ENCODE measurements around the gene ELL2. TPM values are rescaled to one million over a fixed set of nuclear protein-coding genes. Genes with fewer than 3 reads are reported as not detected.

Gene ELL2
- polyA plus RNA-seq, 1 of the 3 experiments (the other 2 are of a cell fraction): 18.4 TPM

- no peak overlapping the region for H3K4me3 ChIP-seq (ENCODE audit: low read depth in 2 of 2, low read length in 1 of 2)
- H3K79me2 ChIP-seq (ENCODE audit: insufficient read depth): peaks cover 5% of the 10 kb centered on the region; the same call in 1 of the 2 replicates
- H3K27me3 ChIP-seq (ENCODE audit: insufficient read depth): no peaks in the 10 kb centered on the region
- peaks cover 56 to 93% of the 10 kb centered on the region in 2 experiments for H3K36me3 ChIP-seq (replicated peaks in 1 of 2; ENCODE audit: control insufficient read depth in 1 of 2, insufficient read depth in 2 of 2, low read length in 1 of 2)
- H3K9ac ChIP-seq: no peak overlapping the region
- H4K20me1 ChIP-seq (ENCODE audit: insufficient read depth): no peaks in the 10 kb centered on the region
- CTCF ChIA-PET: interaction anchor here (1.4 kb wide), 1 partner anchor 447 kb away, joined by 4 read pairs; no protein-coding TSS in a partner anchor
- no peaks in the 10 kb centered on the region for H3K9me2 ChIP-seq
- H3K27ac ChIP-seq (ENCODE audit: low read depth in 2 of 2, low read length in 1 of 2): no peak overlapping the region
- TF ChIP-seq NRF1 (IDR thresholded peaks at IDR 0.05; ENCODE audit: low read depth, low read length) (no peak), RAD21 (IDR thresholded peaks at IDR 0.05; ENCODE audit: low read length) (no peak), TCF12 (IDR thresholded peaks at IDR 0.05) (no peak), EP300 (IDR thresholded peaks at IDR 0.05; ENCODE audit: borderline replicate concordance in 1 of 2, low read depth in 1 of 2, low read length in 1 of 2) (no peak), GABPA (IDR thresholded peaks at IDR 0.05; ENCODE audit: low read depth) (no peak), POLR2AphosphoS5 (IDR thresholded peaks at IDR 0.05; ENCODE audit: low read depth, low read length) (no peak), FOXM1 (IDR thresholded peaks at IDR 0.05; ENCODE audit: low read depth) (no peak), CTCF (IDR thresholded peaks at IDR 0.05) (no peak), RFX5 (IDR thresholded peaks at IDR 0.05; ENCODE audit: low read length) (no peak)
- TF ChIP-seq, protein P1, sequence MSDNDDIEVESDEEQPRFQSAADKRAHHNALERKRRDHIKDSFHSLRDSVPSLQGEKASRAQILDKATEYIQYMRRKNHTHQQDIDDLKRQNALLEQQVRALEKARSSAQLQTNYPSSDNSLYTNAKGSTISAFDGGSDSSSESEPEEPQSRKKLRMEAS (IDR thresholded peaks at IDR 0.05; ENCODE audit: low read depth): no peak
- no peak overlapping the region for H3K4me2 ChIP-seq
- peaks cover 24% of the 10 kb centered on the region for H3F3A ChIP-seq (replicated peaks; ENCODE audit: insufficient read depth)
- H3K4me1 ChIP-seq (ENCODE audit: control insufficient read depth in 1 of 2, insufficient read depth in 2 of 2, low read depth in 1 of 2, low read length in 1 of 2): no peaks in the 10 kb centered on the region
- no peak for DNase-seq
- H3K9me3 ChIP-seq: no peaks in the 10 kb centered on the region
- POLR2A ChIA-PET: no interaction called here
- H2AFZ ChIP-seq (ENCODE audit: low read depth): no peak overlapping the region
- WGBS (ENCODE audit: low lambda C conversion rate): 88% methylated on average over 1 of the region's 1 CpG
Measured at GRCh38 chr5:95889076-95889475, 72.6 kb downstream of the ELL2 start.

- Histone ChIP-seq H3K9ac (no peak overlapping the region), H4K20me1 (ENCODE audit: insufficient read depth) (no peaks in the 10 kb centered on the region), H3K79me2 (ENCODE audit: insufficient read depth) (peaks cover 5% of the 10 kb centered on the region; the same call in 1 of the 2 replicates), H3K4me1 (ENCODE audit: control insufficient read depth in 1 of 2, insufficient read depth in 2 of 2, low read depth in 1 of 2, low read length in 1 of 2) (no peaks in the 10 kb centered on the region), H3K27me3 (ENCODE audit: insufficient read depth) (no peaks in the 10 kb centered on the region), H3K4me3 (ENCODE audit: low read depth in 2 of 2, low read length in 1 of 2) (no peak overlapping the region), H3K36me3 (replicated peaks in 1 of 2; ENCODE audit: control insufficient read depth in 1 of 2, insufficient read depth in 2 of 2, low read length in 1 of 2) (peaks cover 59 to 87% of the 10 kb centered on the region in 2 experiments), H3K4me2 (no peak overlapping the region), H3K27ac (ENCODE audit: low read depth in 2 of 2, low read length in 1 of 2) (no peak overlapping the region), H2AFZ (ENCODE audit: low read depth) (no peak overlapping the region), H3K9me3 (no peaks in the 10 kb centered on the region), H3F3A (replicated peaks; ENCODE audit: insufficient read depth) (peaks cover 30% of the 10 kb centered on the region), H3K9me2 (no peaks in the 10 kb centered on the region)
- ChIA-PET CTCF (no interaction called here), POLR2A (no interaction called here)
- WGBS (ENCODE audit: low lambda C conversion rate): 90% methylated on average over 5 of the region's 5 CpGs
- DNase-seq: no peak
- TF ChIP-seq FOXJ3 (CRISPR knock-in tag; IDR thresholded peaks at IDR 0.05) (no peak), TAF1 (IDR thresholded peaks at IDR 0.05; ENCODE audit: borderline replicate concordance, low read depth, low read length) (no peak), JUND (IDR thresholded peaks at IDR 0.05) (no peak), PBX3 (IDR thresholded peaks at IDR 0.05) (no peak), RCOR1 (IDR thresholded peaks at IDR 0.05; ENCODE audit: low read length) (no peak), FOSL2 (IDR thresholded peaks at IDR 0.05; ENCODE audit: borderline replicate concordance, low read depth) (no peak), YY1 (IDR thresholded peaks at IDR 0.05; ENCODE audit: low read depth) (no peak), RXRA (IDR thresholded peaks at IDR 0.05; ENCODE audit: borderline replicate concordance, low read depth) (no peak), MEF2A (IDR thresholded peaks at IDR 0.05; ENCODE audit: borderline replicate concordance, low read depth) (no peak), GATA2 (CRISPR knock-in tag; IDR thresholded peaks at IDR 0.05) (no peak), TEAD4 (IDR thresholded peaks at IDR 0.05; ENCODE audit: borderline replicate concordance, insufficient read depth) (no peak), EZH2phosphoT487 (IDR thresholded peaks at IDR 0.05; ENCODE audit: borderline replicate concordance, low read depth) (no peak)
- TF ChIP-seq, protein P2, sequence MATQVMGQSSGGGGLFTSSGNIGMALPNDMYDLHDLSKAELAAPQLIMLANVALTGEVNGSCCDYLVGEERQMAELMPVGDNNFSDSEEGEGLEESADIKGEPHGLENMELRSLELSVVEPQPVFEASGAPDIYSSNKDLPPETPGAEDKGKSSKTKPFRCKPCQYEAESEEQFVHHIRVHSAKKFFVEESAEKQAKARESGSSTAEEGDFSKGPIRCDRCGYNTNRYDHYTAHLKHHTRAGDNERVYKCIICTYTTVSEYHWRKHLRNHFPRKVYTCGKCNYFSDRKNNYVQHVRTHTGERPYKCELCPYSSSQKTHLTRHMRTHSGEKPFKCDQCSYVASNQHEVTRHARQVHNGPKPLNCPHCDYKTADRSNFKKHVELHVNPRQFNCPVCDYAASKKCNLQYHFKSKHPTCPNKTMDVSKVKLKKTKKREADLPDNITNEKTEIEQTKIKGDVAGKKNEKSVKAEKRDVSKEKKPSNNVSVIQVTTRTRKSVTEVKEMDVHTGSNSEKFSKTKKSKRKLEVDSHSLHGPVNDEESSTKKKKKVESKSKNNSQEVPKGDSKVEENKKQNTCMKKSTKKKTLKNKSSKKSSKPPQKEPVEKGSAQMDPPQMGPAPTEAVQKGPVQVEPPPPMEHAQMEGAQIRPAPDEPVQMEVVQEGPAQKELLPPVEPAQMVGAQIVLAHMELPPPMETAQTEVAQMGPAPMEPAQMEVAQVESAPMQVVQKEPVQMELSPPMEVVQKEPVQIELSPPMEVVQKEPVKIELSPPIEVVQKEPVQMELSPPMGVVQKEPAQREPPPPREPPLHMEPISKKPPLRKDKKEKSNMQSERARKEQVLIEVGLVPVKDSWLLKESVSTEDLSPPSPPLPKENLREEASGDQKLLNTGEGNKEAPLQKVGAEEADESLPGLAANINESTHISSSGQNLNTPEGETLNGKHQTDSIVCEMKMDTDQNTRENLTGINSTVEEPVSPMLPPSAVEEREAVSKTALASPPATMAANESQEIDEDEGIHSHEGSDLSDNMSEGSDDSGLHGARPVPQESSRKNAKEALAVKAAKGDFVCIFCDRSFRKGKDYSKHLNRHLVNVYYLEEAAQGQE (IDR thresholded peaks at IDR 0.05; ENCODE audit: low read depth, low read length): no peak
Measured at GRCh38 chr5:95887977-95888376, 73.7 kb downstream of the ELL2 start.

Measured in SK-N-SH (cell line).